ENCODE measurements around the gene ILF2. TPM values are rescaled to one million over a fixed set of nuclear protein-coding genes. Genes with fewer than 3 reads are reported as not detected.
A peak's percentile ranks its signal among the peaks of the same experiment; 100 is the strongest.

Gene ILF2
- total and polyA plus RNA-seq, 2 of the 13 experiments (the other 11 are each of a cell fraction or from before 2014, with no cell fraction given), result 292 to 366 TPM

DNA sequence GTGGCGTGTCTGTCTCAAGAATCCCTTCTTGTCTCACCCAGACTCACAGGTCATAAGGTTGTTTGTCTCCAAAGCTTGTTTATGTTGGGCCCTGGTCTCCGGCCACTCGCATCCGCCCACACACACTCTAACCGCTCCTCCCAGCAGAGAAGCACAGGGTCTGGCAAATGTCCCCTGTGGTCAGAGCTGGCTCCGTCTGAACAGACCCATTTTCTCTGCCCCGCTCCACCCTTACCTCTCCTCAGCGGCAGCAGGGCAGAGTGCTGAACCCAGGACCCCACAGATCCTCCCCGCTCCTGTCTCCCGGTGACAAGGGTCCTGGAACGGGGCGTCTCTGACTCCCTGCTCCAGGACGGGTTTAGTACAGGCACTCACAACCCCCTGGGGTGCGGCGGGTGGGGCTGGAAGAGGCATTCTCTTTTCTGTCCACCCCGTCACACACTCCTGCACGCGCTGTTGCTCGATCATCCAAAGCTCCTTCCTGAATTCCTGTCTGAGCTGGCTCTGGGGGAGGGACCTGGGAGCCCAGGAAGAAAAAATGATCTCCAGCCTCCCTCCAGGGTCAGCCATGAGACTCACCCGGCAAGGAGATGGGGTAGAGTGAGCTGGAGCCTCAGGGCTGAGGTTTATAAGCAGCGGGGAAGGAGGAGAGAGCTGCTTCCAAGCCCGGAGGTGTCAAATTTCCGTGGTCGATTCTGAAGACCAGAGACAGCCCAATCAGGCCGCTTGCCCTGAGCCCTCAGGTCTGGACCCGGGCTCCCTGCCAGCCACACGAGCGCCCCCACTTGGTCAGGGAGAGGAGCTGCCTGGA, 43.7 kb downstream of the ILF2 start, which contains the start of gene S100A13 (continued):
- TF ChIP-seq ZNF572 (CRISPR knock-in tag; IDR thresholded peaks at IDR 0.05), result peak; percentile 41; the same call in 1 of the 2 replicates
- TF ChIP-seq ZSCAN29 (CRISPR knock-in tag; conservative IDR thresholded peaks at IDR 0.05), result no peak
- no peak; the same call in 1 of the 2 replicates for TF ChIP-seq TBX2 (CRISPR knock-in tag; IDR thresholded peaks at IDR 0.05; ENCODE audit: borderline replicate concordance)
- TF ChIP-seq ZNF446 (CRISPR knock-in tag; IDR thresholded peaks at IDR 0.05), result no peak
- TF ChIP-seq, protein P1, sequence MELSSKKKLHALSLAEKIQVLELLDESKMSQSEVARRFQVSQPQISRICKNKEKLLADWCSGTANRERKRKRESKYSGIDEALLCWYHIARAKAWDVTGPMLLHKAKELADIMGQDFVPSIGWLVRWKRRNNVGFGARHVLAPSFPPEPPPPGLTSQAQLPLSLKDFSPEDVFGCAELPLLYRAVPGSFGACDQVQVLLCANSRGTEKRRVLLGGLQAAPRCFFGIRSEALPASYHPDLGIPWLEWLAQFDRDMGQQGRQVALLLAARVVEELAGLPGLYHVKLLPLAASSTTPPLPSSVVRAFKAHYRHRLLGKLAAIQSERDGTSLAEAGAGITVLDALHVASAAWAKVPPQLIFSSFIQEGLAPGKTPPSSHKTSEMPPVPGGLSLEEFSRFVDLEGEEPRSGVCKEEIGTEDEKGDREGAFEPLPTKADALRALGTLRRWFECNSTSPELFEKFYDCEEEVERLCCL (CRISPR knock-in tag; IDR thresholded peaks at IDR 0.05; ENCODE audit: borderline replicate concordance), result no peak
- TF ChIP-seq, protein P2, sequence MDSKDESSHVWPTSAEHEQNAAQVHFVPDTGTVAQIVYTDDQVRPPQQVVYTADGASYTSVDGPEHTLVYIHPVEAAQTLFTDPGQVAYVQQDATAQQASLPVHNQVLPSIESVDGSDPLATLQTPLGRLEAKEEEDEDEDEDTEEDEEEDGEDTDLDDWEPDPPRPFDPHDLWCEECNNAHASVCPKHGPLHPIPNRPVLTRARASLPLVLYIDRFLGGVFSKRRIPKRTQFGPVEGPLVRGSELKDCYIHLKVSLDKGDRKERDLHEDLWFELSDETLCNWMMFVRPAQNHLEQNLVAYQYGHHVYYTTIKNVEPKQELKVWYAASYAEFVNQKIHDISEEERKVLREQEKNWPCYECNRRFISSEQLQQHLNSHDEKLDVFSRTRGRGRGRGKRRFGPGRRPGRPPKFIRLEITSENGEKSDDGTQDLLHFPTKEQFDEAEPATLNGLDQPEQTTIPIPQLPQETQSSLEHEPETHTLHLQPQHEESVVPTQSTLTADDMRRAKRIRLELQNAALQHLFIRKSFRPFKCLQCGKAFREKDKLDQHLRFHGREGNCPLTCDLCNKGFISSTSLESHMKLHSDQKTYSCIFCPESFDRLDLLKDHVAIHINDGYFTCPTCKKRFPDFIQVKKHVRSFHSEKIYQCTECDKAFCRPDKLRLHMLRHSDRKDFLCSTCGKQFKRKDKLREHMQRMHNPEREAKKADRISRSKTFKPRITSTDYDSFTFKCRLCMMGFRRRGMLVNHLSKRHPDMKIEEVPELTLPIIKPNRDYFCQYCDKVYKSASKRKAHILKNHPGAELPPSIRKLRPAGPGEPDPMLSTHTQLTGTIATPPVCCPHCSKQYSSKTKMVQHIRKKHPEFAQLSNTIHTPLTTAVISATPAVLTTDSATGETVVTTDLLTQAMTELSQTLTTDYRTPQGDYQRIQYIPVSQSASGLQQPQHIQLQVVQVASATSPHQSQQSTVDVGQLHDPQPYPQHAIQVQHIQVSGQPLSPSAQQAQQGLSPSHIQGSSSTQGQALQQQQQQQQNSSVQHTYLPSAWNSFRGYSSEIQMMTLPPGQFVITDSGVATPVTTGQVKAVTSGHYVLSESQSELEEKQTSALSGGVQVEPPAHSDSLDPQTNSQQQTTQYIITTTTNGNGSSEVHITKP (CRISPR knock-in tag; IDR thresholded peaks at IDR 0.05; ENCODE audit: low read depth), result 0 out of 2 replicates have a peak, but pooled peaks have one; percentile 2
- TF ChIP-seq NR3C1 (CRISPR knock-in tag; IDR thresholded peaks at IDR 0.05), result no peak
- TF ChIP-seq, protein P3, sequence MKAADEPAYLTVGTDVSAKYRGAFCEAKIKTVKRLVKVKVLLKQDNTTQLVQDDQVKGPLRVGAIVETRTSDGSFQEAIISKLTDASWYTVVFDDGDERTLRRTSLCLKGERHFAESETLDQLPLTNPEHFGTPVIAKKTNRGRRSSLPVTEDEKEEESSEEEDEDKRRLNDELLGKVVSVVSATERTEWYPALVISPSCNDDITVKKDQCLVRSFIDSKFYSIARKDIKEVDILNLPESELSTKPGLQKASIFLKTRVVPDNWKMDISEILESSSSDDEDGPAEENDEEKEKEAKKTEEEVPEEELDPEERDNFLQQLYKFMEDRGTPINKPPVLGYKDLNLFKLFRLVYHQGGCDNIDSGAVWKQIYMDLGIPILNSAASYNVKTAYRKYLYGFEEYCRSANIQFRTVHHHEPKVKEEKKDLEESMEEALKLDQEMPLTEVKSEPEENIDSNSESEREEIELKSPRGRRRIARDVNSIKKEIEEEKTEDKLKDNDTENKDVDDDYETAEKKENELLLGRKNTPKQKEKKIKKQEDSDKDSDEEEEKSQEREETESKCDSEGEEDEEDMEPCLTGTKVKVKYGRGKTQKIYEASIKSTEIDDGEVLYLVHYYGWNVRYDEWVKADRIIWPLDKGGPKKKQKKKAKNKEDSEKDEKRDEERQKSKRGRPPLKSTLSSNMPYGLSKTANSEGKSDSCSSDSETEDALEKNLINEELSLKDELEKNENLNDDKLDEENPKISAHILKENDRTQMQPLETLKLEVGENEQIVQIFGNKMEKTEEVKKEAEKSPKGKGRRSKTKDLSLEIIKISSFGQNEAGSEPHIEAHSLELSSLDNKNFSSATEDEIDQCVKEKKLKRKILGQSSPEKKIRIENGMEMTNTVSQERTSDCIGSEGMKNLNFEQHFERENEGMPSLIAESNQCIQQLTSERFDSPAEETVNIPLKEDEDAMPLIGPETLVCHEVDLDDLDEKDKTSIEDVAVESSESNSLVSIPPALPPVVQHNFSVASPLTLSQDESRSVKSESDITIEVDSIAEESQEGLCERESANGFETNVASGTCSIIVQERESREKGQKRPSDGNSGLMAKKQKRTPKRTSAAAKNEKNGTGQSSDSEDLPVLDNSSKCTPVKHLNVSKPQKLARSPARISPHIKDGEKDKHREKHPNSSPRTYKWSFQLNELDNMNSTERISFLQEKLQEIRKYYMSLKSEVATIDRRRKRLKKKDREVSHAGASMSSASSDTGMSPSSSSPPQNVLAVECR (CRISPR knock-in tag; IDR thresholded peaks at IDR 0.05; ENCODE audit: borderline replicate concordance), result peak; percentile 75; the same call in 1 of the 2 replicates
- peak; percentile 39 for TF ChIP-seq GFI1 (CRISPR knock-in tag; IDR thresholded peaks at IDR 0.05; ENCODE audit: borderline replicate concordance)
- no peak for TF ChIP-seq ZMAT3 (CRISPR knock-in tag; conservative IDR thresholded peaks at IDR 0.05)
- TF ChIP-seq, protein P4, sequence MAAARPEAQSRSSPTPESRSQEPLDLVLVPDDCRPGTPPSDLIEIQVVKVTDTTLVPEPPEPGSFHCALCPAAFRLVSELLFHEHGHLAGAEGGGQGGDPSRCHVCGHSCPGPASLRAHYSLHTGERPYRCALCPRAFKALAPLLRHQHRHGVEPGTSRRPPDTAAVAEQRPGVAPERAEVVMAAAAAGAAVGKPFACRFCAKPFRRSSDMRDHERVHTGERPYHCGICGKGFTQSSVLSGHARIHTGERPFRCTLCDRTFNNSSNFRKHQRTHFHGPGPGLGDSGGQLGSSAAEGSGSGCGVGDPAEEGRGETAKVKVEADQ (CRISPR knock-in tag; IDR thresholded peaks at IDR 0.05; ENCODE audit: borderline replicate concordance), result no peak
- peak; percentile 58; the same call in 1 of the 2 replicates for TF ChIP-seq ZNF629 (CRISPR knock-in tag; conservative IDR thresholded peaks at IDR 0.05)
- no peak for TF ChIP-seq ZIK1 (CRISPR knock-in tag; IDR thresholded peaks at IDR 0.05; ENCODE audit: borderline replicate concordance, low read depth)
- TF ChIP-seq ZNF564 (CRISPR knock-in tag; IDR thresholded peaks at IDR 0.05), result no peak
- no peak for TF ChIP-seq THYN1 (CRISPR knock-in tag; IDR thresholded peaks at IDR 0.05; ENCODE audit: borderline replicate concordance, low read depth)
- TF ChIP-seq TCF7 (IDR thresholded peaks at IDR 0.05; ENCODE audit: low read depth), result no peak
- TF ChIP-seq DNMT1 (CRISPR knock-in tag; IDR thresholded peaks at IDR 0.05), result no peak
